NCI-H446 treated with DMSO at 0.1 percent for 48 hours (cell line): ENCODE measurements around the gene DYNC2I2.
"Not testable (repeated sequence)": the region's sequence is repeated elsewhere in the genome, so short reads cannot be mapped to it uniquely, and the experiment has no call there.

Experiments
- DNase-seq: peaks from one replicate; lab custom pipeline; 2025; lab: John Stamatoyannopoulos, UW

The DYNC2I2 gene

DNA sequence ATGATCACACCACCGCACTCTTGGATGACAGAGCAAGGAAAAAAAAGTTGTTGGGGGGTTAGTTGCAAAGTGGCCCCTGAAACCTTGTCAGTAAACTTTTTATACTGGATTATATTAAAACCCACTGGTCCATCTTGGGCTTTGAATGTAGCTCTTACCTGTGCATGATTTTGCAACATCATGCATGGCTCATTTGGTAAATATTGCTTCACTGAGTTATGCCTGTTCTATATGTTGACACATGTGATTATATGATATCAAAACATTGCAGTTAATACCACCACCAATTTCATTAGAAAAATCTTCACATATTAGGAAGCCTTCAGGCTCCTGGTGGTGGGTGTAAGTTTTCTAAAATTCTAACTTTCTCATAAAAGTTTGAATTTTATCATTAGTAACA lies 41.9 kb downstream of the DYNC2I2 start:
- DNase-seq = no peak

DNA sequence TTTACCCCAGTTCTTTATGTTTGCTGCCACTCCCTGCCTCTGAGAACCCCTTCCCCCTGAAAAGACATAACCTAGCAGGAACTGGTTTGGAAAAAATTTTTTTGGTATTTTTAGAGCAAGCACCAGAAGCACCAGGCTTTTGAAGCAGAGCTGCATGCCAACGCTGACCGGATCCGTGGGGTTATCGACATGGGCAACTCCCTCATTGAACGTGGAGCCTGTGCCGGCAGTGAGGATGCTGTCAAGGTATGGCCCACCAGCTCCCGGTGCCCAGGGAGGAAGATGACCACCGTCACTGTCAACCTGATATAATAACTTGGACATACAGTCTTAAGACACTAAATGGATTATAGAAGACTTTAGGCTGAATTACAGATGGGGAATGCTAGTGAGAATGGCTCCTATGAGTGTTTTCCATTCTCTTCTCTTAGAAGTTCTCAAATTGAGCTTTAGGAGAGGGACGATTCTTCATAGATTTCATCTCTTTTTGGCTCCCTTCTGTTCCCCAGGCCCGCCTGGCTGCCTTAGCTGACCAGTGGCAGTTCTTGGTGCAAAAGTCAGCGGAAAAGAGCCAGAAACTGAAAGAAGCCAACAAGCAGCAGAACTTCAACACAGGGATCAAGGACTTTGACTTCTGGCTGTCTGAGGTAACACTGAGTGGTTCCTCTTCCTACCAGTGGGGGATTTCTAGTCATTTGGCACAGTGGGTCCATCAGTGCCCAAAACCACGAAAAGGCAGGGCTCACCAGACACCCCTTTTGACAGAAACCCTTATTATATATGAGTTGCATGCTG lies 44.9 kb downstream of the DYNC2I2 start:
- no peak for DNase-seq

DNA sequence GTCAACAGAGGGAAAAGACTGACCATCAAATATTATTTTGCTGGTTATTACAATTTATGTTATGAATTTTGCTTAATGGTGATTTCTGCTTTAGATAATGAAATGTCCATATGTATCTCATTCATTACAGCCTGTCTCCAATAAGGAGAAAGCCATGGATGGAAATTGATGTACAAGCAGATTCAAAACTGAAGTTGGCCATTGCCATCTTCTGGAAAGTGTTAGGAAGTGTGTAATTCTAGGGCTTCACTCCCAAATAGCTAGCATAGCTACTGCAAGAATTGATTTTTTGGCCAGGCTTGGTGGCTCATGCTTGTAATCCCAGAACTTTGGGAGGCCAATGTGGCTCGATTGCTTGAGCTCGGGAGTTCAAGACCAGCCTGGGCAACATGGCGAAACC lies 45.8 kb downstream of the DYNC2I2 start:
- DNase-seq = no peak

DNA sequence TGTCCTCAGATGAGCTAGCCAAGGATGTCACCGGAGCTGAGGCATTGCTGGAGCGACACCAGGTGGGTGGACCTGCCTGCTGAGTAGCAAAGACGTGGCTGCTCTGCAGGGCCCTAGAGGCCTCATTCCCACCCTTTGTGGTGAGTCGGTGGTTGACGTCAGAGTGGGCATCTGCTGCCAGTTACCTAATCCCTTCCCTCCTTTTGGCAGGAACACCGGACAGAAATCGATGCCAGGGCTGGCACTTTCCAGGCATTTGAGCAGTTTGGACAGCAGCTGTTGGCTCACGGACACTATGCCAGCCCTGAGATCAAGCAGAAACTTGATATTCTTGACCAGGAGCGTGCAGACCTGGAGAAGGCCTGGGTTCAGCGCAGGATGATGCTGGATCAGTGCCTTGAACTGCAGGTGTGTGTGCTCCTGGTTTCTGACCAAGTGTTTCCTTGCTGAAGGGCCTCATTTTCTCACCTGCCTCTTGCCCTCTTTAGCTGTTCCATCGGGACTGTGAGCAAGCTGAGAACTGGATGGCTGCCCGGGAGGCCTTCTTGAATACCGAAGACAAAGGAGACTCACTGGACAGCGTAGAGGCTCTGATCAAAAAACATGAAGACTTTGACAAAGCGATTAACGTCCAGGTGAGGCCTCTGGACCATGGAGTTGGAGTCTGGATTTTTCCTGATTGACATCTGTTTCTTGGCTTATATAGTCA lies 48.9 kb downstream of the DYNC2I2 start:
- DNase-seq = peak; percentile 87

DNA sequence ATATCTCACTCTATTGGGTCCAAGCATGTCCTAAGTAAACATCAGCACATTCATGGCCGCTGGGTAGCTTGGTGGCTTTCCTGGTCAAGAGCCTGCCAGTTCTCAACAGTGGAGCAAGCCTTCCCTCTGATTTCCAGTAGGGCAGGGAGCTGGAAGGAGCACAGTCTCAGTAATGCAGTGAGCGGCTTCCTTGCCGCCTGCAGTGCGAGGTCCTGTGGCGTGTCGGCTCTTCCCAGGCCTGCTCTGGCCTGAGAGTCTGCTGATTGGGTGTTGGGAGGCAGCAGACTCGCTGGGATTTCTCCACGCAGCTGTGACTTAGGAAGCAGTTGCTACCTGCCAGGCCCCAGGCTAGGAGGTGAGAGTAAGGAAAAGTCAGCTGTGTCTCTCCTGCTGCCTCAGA lies 53.0 kb downstream of the DYNC2I2 start:
- no peak for DNase-seq

DNA sequence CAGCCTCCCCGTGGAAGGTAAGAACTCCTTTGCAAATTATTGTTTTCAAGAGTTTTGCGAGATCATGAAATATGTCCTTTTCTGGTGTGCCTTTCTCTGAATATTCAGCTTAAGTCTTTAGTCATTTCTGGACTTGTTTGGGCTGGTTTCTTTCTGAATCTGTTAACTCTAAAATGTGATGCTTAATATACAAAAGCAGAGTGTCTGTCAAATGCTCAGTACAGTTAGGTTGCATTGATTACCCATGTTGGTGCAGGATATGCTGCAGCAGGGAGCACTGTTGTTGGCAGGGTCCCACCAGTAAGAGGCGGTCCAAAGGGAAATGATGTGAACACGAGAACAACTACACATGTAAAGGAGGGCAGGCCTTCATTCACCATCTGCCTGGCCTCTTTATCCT lies 56.5 kb downstream of the DYNC2I2 start:
- DNase-seq = no peak

DNA sequence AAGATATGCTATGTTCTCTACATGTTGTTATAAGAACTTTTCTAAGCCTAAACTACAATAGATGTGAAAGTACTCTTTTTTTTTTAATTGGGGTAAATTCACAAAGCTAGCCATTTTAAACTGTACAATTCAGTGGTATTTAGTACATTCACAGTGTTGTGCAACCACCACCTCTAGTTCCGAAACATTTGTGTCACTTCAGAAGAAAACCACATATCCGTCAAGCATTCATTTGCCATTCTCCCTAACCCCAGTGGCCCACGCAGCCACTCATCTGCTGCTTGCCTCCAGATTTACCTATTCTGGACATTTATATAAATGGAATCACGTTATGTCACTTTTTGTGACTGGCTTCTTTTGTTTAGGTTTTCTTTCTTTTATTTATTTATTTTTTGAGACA lies 61.2 kb downstream of the DYNC2I2 start:
- DNase-seq = no peak

DNA sequence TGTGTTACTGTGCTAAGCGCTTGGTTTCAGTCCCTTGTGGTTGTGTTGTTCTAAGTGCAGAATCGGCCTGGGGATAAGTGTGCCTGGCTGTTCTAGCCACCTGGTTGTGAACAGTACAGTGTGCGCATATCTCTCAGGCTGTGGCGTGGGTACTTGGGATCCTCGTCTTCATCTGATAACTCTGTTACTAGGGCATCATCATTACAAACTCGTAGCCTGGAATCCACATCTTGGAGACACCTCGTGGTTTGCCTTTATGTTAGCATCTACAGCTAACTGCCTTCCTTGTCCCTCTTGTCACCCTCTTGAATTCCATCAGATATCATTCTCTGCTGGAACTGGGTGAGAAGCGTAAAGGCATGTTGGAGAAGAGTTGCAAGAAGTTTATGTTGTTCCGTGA lies 62.8 kb downstream of the DYNC2I2 start:
- no peak for DNase-seq

DNA sequence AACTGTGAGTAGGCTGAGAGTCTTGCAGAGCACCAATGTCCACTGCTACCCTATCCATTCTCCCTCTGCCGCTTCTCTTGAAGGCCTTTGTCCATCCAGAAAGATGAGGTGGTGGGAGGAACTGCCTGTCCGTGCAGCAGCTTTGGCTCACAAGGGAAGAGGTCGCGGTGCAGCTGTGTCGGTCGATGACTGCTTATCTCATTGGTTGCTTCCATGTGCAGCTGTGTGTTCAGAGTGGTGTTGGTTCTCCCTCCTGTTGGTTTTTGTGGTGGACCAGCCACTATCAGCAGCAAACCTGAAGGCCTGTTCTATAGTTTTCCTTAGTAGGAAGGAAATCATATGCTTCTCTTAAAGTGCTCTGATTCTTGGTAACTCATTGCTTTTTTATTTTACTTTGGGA lies 63.6 kb downstream of the DYNC2I2 start:
- DNase-seq = no peak

DNA sequence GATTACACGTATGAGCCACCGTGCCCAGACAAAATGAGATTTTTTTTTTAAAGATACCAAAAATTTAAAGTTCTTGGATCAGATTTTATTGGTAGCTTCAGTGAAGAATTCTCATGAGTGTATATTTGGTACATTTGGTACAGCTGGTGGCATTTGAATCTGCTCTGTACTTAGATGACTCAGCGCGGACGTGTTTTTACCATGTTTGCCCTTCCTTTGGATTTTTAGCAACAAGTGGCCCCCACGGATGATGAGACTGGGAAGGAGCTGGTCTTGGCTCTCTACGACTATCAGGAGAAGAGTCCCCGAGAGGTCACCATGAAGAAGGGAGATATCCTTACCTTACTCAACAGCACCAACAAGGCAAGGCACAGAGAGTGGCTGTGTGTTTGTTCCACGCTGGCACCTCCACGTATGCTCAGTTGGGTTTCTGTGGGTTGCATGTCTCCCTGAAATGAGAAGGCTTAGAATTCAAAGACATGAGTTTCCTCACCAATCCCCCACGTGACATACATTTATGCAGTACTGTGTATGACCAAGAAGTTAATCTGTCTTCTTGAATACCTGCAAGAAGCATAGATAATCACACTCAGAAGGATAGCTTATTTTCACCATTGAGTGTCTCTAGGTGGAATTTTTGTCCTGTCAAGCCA lies 67.9 kb downstream of the DYNC2I2 start:
- no peak for DNase-seq

DNA sequence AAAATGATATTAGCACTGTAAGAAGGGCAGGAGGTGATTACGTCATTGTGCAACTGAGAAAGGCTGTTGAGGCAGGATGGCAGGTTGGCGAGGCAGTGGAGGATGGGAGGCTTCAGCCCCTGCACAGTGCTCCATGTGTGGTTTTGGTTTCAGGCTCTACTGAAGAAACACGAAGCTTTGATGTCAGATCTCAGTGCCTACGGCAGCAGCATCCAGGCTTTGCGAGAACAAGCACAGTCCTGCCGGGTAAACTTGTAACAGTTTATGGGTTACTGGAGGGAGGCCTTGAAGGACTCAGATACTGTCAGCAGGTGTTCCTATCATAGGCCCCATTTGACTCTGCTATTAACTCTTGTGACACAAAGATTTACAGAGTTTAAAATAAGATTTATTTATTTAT lies 69.2 kb downstream of the DYNC2I2 start:
- DNase-seq = no peak

DNA sequence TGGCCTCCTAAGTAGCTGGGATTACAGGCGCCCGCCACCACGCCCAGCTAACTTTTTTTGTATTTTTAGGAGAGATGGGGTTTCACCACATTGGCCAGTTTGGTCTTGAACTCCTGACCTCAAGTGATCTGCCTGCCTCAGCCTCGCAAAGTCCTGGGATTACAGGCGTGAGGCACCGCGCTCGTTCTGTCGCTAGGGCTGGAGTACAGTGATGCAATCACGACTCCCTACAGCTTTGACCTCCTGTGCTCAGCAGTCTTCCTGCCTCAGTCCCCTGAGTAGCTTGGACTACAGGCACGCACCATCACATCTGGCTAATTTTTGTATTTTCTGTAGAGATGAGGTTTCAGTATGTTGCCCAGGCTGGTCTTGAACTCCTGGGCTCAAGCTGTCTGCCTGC lies 69.7 kb downstream of the DYNC2I2 start:
- DNase-seq = not testable (repeated sequence)

DNA sequence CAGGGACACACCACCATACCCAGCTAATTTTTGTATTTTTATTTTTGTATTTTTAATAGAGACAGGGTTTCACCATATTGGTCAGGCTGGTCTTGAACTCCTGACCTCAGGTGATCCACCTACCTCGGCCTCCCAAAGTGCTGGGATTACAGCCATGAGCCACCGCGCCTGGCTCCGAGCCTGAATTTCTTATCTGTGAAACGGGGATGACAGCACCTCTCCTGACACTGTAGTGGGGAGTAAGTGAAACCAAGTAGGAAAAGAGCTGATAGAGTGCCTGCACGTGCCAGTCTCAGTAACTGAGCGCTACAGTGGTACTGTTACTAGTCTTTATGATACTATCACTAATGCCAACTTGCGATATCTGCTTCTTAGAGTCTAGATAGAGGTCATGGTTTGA lies 71.5 kb downstream of the DYNC2I2 start:
- not testable (repeated sequence) for DNase-seq
